ENCODE measurements around the gene HORMAD1.
"Not testable (repeated sequence)": the region's sequence is repeated elsewhere in the genome, so short reads cannot be mapped to it uniquely, and the experiment has no call there.

The HORMAD1 gene

GRCh38 chr1:150703427-150703826 lies 17.3 kb downstream of the HORMAD1 start:
- no peak for DNase-seq (ENCODE audit: low read depth in 4 of 4, low spot score in 1 of 4)

GRCh38 chr1:150696995-150697927 lies 23.4 kb downstream of the HORMAD1 start, which contains the start of gene GOLPH3L:
Gene GOLPH3L, minus strand, starts transcription at chr1:150697154. Its CDS starts 2,316 bp downstream, at chr1:150694838.
- peak; percentile 54 to 88 (median 75) for DNase-seq (ENCODE audit: low read depth in 4 of 4, low spot score in 1 of 4)

- no peak for DNase-seq (ENCODE audit: low read depth in 4 of 4, low spot score in 1 of 4)
These were observed 24.1 kb downstream of the HORMAD1 start for GRCh38 chr1:150696590-150696989.

GRCh38 chr1:150696162-150696561 lies 24.5 kb downstream of the HORMAD1 start:
- no peak for DNase-seq (ENCODE audit: low read depth in 4 of 4, low spot score in 1 of 4)

GRCh38 chr1:150695561-150695960 lies 25.1 kb downstream of the HORMAD1 start:
- DNase-seq (ENCODE audit: low read depth in 4 of 4, low spot score in 1 of 4), result no peak

GRCh38 chr1:150692720-150693119 lies 28.0 kb downstream of the HORMAD1 start:
- no peak for DNase-seq (ENCODE audit: low read depth in 4 of 4, low spot score in 1 of 4)

GRCh38 chr1:150688763-150689162 lies 31.9 kb downstream of the HORMAD1 start:
- no peak for DNase-seq (ENCODE audit: low read depth in 4 of 4, low spot score in 1 of 4)

GRCh38 chr1:150686275-150686674 lies 34.4 kb downstream of the HORMAD1 start:
- no peak for DNase-seq (ENCODE audit: low read depth in 4 of 4, low spot score in 1 of 4)

- no peak for DNase-seq (ENCODE audit: low read depth in 4 of 4, low spot score in 1 of 4)
These were observed 36.8 kb downstream of the HORMAD1 start for GRCh38 chr1:150683914-150684313.

GRCh38 chr1:150678988-150679387 lies 41.7 kb downstream of the HORMAD1 start:
- no peak for DNase-seq (ENCODE audit: low read depth in 4 of 4, low spot score in 1 of 4)

- no peak for DNase-seq (ENCODE audit: low read depth in 4 of 4, low spot score in 1 of 4)
These were observed 45.8 kb downstream of the HORMAD1 start for GRCh38 chr1:150674881-150675280.

- no peak for DNase-seq (ENCODE audit: low read depth in 4 of 4, low spot score in 1 of 4)
These were observed 57.4 kb downstream of the HORMAD1 start for GRCh38 chr1:150663321-150663720.

GRCh38 chr1:150662811-150663210 lies 57.9 kb downstream of the HORMAD1 start:
- no peak for DNase-seq (ENCODE audit: low read depth in 4 of 4, low spot score in 1 of 4)

GRCh38 chr1:150661156-150661555 lies 59.5 kb downstream of the HORMAD1 start:
- no peak for DNase-seq (ENCODE audit: low read depth in 4 of 4, low spot score in 1 of 4)

- DNase-seq (ENCODE audit: low read depth in 4 of 4, low spot score in 1 of 4), result no peak
These were observed 60.1 kb downstream of the HORMAD1 start for GRCh38 chr1:150660584-150660983.

- not testable (repeated sequence) for DNase-seq (ENCODE audit: low read depth in 4 of 4, low spot score in 1 of 4)
These were observed 63.6 kb downstream of the HORMAD1 start for GRCh38 chr1:150657064-150657463.

- not testable (repeated sequence) for DNase-seq (ENCODE audit: low read depth in 4 of 4, low spot score in 1 of 4)
These were observed 66.1 kb downstream of the HORMAD1 start for GRCh38 chr1:150654635-150655034.

- no peak for DNase-seq (ENCODE audit: low read depth in 4 of 4, low spot score in 1 of 4)
These were observed 70.5 kb downstream of the HORMAD1 start for GRCh38 chr1:150650193-150650592.

- DNase-seq (ENCODE audit: low read depth in 4 of 4, low spot score in 1 of 4), result no peak
These were observed 71.1 kb downstream of the HORMAD1 start for GRCh38 chr1:150649441-150650075.

Data from stimulated activated CD4-positive, alpha-beta T cell treated with anti-CD3 and anti-CD28 coated beads, Interleukin-1b, Interleukin-23, amount 100 ng/mL, for 24 hours (primary cell).